ENCODE measurements around the gene NDUFB11.

Gene NDUFB11

DNA sequence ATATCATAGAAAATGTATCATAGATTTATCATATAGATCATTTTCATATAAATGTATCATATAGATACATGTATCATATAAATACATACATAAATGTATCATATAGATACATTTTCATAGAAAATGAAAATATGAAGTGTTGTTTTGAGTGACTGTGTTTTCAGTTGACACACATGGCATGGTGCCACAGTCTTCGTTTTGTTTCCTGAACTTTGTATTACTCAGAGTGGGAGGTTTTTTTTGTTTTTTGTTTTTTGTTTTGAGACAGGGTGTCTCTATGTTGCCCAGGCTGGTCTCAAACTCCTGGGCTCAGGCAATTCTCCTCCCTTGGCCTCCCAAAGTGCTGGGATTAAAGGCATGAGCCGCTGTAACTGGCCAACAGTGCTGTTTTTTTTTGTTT, 4.4 kb upstream of the NDUFB11 start:
- TF ChIP-seq, protein P1, sequence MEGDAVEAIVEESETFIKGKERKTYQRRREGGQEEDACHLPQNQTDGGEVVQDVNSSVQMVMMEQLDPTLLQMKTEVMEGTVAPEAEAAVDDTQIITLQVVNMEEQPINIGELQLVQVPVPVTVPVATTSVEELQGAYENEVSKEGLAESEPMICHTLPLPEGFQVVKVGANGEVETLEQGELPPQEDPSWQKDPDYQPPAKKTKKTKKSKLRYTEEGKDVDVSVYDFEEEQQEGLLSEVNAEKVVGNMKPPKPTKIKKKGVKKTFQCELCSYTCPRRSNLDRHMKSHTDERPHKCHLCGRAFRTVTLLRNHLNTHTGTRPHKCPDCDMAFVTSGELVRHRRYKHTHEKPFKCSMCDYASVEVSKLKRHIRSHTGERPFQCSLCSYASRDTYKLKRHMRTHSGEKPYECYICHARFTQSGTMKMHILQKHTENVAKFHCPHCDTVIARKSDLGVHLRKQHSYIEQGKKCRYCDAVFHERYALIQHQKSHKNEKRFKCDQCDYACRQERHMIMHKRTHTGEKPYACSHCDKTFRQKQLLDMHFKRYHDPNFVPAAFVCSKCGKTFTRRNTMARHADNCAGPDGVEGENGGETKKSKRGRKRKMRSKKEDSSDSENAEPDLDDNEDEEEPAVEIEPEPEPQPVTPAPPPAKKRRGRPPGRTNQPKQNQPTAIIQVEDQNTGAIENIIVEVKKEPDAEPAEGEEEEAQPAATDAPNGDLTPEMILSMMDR (IDR thresholded peaks at IDR 0.05), result no peak
- Histone ChIP-seq H3K9ac (no peak overlapping the region), H2AFZ (no peak overlapping the region)

GRCh38 chrX:47146936-47147859, 2.7 kb upstream of the NDUFB11 start:
- peaks cover 13% of the 10 kb centered on the region for H3K79me2 ChIP-seq
- no peaks in the 10 kb centered on the region for H3K27me3 ChIP-seq (ENCODE audit: control insufficient read depth, insufficient read depth, low read length)
- no peak overlapping the region for H2AFZ ChIP-seq
- H3K9ac ChIP-seq, result no peak overlapping the region
- TF ChIP-seq, protein P1 (IDR thresholded peaks at IDR 0.05), result no peak
- no peaks in the 10 kb centered on the region for H3K36me3 ChIP-seq (ENCODE audit: control insufficient read depth, insufficient read depth, low read length)
- H3K27ac ChIP-seq, result no peak overlapping the region
- H3K9me3 ChIP-seq (ENCODE audit: control insufficient read depth, low read length), result no peaks in the 10 kb centered on the region
- H3K4me2 ChIP-seq (ENCODE audit: low read length), result no peak overlapping the region
- H3K4me3 ChIP-seq (ENCODE audit: low read depth, low read length), result no peak overlapping the region
- H3K4me1 ChIP-seq, result no peaks in the 10 kb centered on the region

More for the DNA sequence above, 4.4 kb upstream of the NDUFB11 start:
- H3K27me3 ChIP-seq (ENCODE audit: control insufficient read depth, insufficient read depth, low read length), result no peaks in the 10 kb centered on the region
- no peaks in the 10 kb centered on the region for H3K36me3 ChIP-seq (ENCODE audit: control insufficient read depth, insufficient read depth, low read length)
- no peak overlapping the region for H3K4me2 ChIP-seq (ENCODE audit: low read length)
- no peaks in the 10 kb centered on the region for H3K9me3 ChIP-seq (ENCODE audit: control insufficient read depth, low read length)
- H3K79me2 ChIP-seq, result peaks cover 13% of the 10 kb centered on the region
- no peaks in the 10 kb centered on the region for H3K4me1 ChIP-seq
- no peak overlapping the region for H3K4me3 ChIP-seq (ENCODE audit: low read depth, low read length)
- no peak overlapping the region for H3K27ac ChIP-seq

GRCh38 chrX:47146121-47146935, 1.8 kb upstream of the NDUFB11 start:
- Histone ChIP-seq H3K27me3 (ENCODE audit: control insufficient read depth, insufficient read depth, low read length) (no peaks in the 10 kb centered on the region), H3K4me2 (ENCODE audit: low read length) (peak overlapping the region; percentile 76), H3K4me1 (no peaks in the 10 kb centered on the region), H3K9ac (no peak overlapping the region), H3K9me3 (ENCODE audit: control insufficient read depth, low read length) (no peaks in the 10 kb centered on the region), H2AFZ (no peak overlapping the region), H3K27ac (peak overlapping the region; percentile 19), H3K79me2 (peaks cover 13% of the 10 kb centered on the region), H3K36me3 (ENCODE audit: control insufficient read depth, insufficient read depth, low read length) (no peaks in the 10 kb centered on the region), H3K4me3 (ENCODE audit: low read depth, low read length) (peak overlapping the region; percentile 85)
- TF ChIP-seq, protein P1 (IDR thresholded peaks at IDR 0.05), result no peak

- H3K4me3 ChIP-seq (ENCODE audit: low read depth, low read length), result peak overlapping the region; percentile 85
- H3K79me2 ChIP-seq, result peaks cover 13% of the 10 kb centered on the region
- H3K27ac ChIP-seq, result peak overlapping the region; percentile 97
- no peaks in the 10 kb centered on the region for H3K36me3 ChIP-seq (ENCODE audit: control insufficient read depth, insufficient read depth, low read length)
- peak overlapping the region; percentile 76 for H3K4me2 ChIP-seq (ENCODE audit: low read length)
- H2AFZ ChIP-seq, result peak overlapping the region; percentile 88
- no peaks in the 10 kb centered on the region for H3K4me1 ChIP-seq
- TF ChIP-seq, protein P1 (IDR thresholded peaks at IDR 0.05), result no peak
- no peaks in the 10 kb centered on the region for H3K27me3 ChIP-seq (ENCODE audit: control insufficient read depth, insufficient read depth, low read length)
- H3K9ac ChIP-seq, result peak overlapping the region; percentile 90
- no peaks in the 10 kb centered on the region for H3K9me3 ChIP-seq (ENCODE audit: control insufficient read depth, low read length)
Measured at GRCh38 chrX:47145395-47146120, 1.1 kb upstream of the NDUFB11 start.
